ENCODE results near the gene TNFRSF1B. TPM values are rescaled to one million over a fixed set of nuclear protein-coding genes. Genes with fewer than 3 reads are reported as not detected.

TNFRSF1B gene
- total RNA-seq, 1 donor from 2014 or later: 12.5 TPM

GRCh38 chr1:12176298-12177118, 9.7 kb downstream of the TNFRSF1B start:
- DNase-seq: no peak

- no peak for DNase-seq
Observed at GRCh38 chr1:12177156-12177998, 10.6 kb downstream of the TNFRSF1B start.

GRCh38 chr1:12177999-12178441, 11.2 kb downstream of the TNFRSF1B start:
- DNase-seq: no peak

GRCh38 chr1:12178511-12178910, 11.7 kb downstream of the TNFRSF1B start:
- no peak for DNase-seq

- DNase-seq: no peak
Observed at GRCh38 chr1:12179111-12179519, 12.3 kb downstream of the TNFRSF1B start.

GRCh38 chr1:12179676-12180075, 12.9 kb downstream of the TNFRSF1B start:
- no peak for DNase-seq

GRCh38 chr1:12180315-12180714, 13.5 kb downstream of the TNFRSF1B start:
- no peak for DNase-seq

- no peak for DNase-seq
Observed at GRCh38 chr1:12180903-12181302, 14.1 kb downstream of the TNFRSF1B start.

- no peak for DNase-seq
Observed at GRCh38 chr1:12181568-12181967, 14.8 kb downstream of the TNFRSF1B start.

- DNase-seq: no peak
Observed at GRCh38 chr1:12182410-12182984, 15.7 kb downstream of the TNFRSF1B start.

- DNase-seq: no peak
Observed at GRCh38 chr1:12183095-12183794, 16.5 kb downstream of the TNFRSF1B start.

GRCh38 chr1:12184008-12184681, 17.4 kb downstream of the TNFRSF1B start:
- peak; percentile 54 for DNase-seq

- DNase-seq: no peak
Observed at GRCh38 chr1:12185036-12185917, 18.5 kb downstream of the TNFRSF1B start.

GRCh38 chr1:12185918-12186678, 19.3 kb downstream of the TNFRSF1B start:
- DNase-seq: no peak

GRCh38 chr1:12186679-12186985, 19.8 kb downstream of the TNFRSF1B start:
- DNase-seq: no peak

- no peak for DNase-seq
Observed at GRCh38 chr1:12188115-12188514, 21.3 kb downstream of the TNFRSF1B start.

GRCh38 chr1:12188657-12189327, 22.0 kb downstream of the TNFRSF1B start:
- DNase-seq: no peak

- DNase-seq: no peak
Observed at GRCh38 chr1:12189328-12189682, 22.5 kb downstream of the TNFRSF1B start.

GRCh38 chr1:12191242-12192032, 24.6 kb downstream of the TNFRSF1B start:
- no peak for DNase-seq

Data from skin of body (tissue), 2 donors.